Uterus (tissue), 2 donors: ENCODE results near the gene CWF19L2.

Source experiments
- POLR2A ChIP-seq, 2 donors: fragments of 450-650 bp; IDR thresholded peaks; one replicate each; pipeline ENCODE4 v1.6.1; 2016; ENCODE audit warnings: antibody characterized with exemption in 2 of 2, mild to moderate bottlenecking in 1 of 2, moderate library complexity in 1 of 2
- TF ChIP-seq, protein P1 (sequence below), 4 experiments: fragments of 200-600 bp in 2 of 4; fragments of 450-650 bp in 2 of 4; sonication (generic) in 2 of 4; IDR thresholded peaks; one replicate each; pipeline ENCODE4 v1.5.1; 2016 to 2019; ENCODE audit warnings: antibody characterized with exemption in 4 of 4, mild to moderate bottlenecking in 2 of 4, moderate library complexity in 1 of 4

- TF ChIP-seq POLR2A (IDR thresholded peaks at IDR 0.05), result no peak
- TF ChIP-seq, protein P1, sequence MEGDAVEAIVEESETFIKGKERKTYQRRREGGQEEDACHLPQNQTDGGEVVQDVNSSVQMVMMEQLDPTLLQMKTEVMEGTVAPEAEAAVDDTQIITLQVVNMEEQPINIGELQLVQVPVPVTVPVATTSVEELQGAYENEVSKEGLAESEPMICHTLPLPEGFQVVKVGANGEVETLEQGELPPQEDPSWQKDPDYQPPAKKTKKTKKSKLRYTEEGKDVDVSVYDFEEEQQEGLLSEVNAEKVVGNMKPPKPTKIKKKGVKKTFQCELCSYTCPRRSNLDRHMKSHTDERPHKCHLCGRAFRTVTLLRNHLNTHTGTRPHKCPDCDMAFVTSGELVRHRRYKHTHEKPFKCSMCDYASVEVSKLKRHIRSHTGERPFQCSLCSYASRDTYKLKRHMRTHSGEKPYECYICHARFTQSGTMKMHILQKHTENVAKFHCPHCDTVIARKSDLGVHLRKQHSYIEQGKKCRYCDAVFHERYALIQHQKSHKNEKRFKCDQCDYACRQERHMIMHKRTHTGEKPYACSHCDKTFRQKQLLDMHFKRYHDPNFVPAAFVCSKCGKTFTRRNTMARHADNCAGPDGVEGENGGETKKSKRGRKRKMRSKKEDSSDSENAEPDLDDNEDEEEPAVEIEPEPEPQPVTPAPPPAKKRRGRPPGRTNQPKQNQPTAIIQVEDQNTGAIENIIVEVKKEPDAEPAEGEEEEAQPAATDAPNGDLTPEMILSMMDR (IDR thresholded peaks at IDR 0.05), result no peak
Observed at GRCh38 chr11:107430525-107430924, 27.1 kb downstream of the CWF19L2 start.
